NOMO-1 treated with dmso at 0.1 percent for 144 hours (cell line): ENCODE measurements around the gene SEC61B.
A peak's percentile ranks its signal among the peaks of the same experiment; 100 is the strongest.
"Not testable (repeated sequence)": the region's sequence is repeated elsewhere in the genome, so short reads cannot be mapped to it uniquely, and the experiment has no call there.

Source experiments
- DNase-seq: peaks from one replicate; lab custom pipeline; 2025; ENCODE audit not compliant: unreplicated experiment; lab: John Stamatoyannopoulos, UW

Gene SEC61B

GRCh38 chr9:99190597-99191283, 31.3 kb upstream of the SEC61B start:
- no peak for DNase-seq

DNA sequence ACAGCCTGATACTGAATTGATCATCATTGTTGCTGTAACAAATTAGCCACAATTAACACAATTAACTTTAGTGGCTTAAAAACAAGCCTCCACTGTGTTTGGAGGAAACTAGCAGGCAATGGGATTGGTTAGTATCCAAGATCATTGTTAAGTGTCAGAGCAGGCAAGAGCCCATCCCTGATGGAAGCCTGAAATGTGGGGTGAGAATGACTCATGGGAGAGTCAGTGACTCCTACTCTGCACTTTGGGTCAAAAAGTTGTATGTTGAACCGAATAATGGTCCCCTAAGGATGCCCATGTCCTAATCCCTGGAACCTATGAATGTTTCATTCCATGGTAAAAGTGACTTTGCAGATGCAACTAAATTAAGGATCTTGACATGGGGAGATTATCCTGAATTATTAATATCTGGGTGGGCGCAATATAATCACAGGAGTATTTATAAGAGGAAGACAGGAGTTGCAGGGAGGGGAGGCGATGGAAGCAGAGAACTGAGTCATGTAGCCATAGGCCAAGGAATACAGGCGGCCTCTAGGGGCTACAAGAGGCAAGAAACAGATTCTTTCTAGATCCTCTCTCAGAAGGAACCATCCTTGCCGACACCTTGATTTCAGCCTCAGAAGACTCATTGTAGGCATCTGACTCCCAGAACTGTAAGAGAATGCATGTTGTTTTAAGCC, 29.2 kb upstream of the SEC61B start:
- DNase-seq = no peak

DNA sequence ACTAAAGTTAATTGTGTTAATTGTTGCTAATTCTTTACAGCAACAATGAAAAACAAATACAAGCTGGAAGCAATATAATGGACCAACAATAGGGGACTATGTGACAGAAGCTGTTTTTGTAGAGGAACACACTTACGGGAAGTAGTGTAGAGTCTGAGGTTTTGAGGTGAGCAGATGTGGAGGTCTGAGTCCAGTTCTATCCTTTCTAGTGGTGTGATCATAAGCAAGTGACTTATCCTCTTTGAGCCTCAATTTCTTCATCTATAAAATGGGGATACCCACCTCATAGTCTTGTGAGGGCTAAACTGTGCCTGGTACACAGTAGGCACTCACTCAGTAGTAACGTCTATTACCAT, 28.6 kb upstream of the SEC61B start:
- no peak for DNase-seq

- not testable (repeated sequence) for DNase-seq
Observed at GRCh38 chr9:99196484-99196883, 25.6 kb upstream of the SEC61B start.

- DNase-seq = no peak
Observed at GRCh38 chr9:99197124-99197630, 24.9 kb upstream of the SEC61B start.

DNA sequence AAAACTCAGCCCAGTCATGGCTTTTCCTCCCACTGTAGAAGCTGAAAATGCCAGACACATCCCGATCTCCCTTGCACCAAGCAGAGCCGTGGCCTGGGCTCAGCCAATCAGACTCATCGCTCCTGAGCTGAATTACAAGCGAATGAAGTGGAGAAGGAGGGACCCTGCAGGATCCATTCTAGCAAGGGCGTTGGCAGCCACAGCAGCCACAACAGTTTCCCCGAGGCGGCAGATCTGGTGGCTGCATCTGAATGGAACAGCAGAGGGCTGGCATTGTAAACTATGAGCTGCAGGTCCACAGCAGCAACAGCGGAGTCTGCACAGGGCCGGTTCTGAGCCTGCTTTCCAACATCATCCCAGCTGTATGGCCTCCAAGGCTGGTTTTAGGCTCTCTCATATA, 24.1 kb upstream of the SEC61B start:
- no peak for DNase-seq

GRCh38 chr9:99199938-99200539, 22.0 kb upstream of the SEC61B start:
- DNase-seq = no peak

DNA sequence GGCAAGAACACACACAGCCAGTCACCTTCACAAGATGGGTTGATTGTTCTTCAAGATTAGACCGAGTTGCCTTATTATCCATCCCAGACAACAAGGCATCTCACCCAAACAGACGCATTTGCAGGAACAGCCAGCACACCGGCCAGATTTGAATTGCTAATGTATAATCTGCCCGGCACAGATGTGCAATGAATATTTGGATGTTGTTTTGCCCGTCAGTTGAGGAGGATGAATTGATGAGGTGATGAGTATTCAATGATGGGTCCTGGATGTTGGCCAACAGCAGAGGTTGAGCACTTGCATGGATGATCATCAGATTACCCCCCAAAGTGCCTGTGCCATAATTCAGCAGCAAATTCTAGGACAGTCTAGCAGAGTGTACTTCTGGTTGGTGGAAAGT, 20.5 kb upstream of the SEC61B start:
- DNase-seq = no peak

DNA sequence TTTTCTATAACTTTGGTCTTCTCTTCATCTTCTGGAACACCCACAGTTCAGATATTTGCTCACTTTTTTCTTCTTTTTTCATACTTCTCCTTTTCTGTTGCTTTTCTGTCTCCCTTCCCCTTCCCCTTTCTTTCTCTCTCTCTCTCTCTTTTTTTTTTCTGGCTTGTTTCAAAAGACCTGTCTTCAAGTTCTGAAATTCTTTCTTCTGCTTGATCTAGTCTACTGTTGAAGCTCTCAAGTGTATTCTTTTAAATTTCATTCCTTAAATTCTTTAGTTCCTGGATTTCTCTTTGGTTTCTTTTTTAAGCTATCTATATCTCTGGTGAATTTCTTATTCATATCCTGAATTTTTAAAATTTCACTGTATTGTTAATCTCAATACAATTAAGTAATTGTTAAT, 11.5 kb upstream of the SEC61B start:
- no peak for DNase-seq

DNA sequence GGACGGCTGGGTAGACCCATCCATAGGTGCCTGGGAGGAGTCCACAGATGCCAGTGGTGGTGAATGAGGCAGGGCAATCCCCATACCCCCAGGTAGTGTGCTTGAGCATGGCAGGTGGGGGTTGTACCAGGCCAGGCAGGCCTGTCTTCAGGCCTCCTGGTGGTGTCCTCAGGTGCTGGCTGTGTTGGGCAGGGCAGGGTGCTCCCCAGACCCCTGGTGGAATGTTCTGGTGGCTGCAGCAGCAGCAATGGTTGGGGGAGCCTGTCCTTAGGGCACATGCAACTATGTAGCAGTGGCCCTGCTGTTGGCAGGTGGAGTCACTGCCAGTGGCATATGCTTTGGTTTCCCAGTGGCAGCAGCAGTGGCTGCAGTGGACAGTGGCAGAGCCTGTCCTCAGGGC, 10.3 kb upstream of the SEC61B start:
- no peak for DNase-seq

- DNase-seq = no peak
Observed at GRCh38 chr9:99213197-99213596, 8.9 kb upstream of the SEC61B start.

- no peak for DNase-seq
Observed at GRCh38 chr9:99216073-99216472, 6.0 kb upstream of the SEC61B start.

GRCh38 chr9:99220011-99220410, 2.1 kb upstream of the SEC61B start:
- DNase-seq = no peak

DNA sequence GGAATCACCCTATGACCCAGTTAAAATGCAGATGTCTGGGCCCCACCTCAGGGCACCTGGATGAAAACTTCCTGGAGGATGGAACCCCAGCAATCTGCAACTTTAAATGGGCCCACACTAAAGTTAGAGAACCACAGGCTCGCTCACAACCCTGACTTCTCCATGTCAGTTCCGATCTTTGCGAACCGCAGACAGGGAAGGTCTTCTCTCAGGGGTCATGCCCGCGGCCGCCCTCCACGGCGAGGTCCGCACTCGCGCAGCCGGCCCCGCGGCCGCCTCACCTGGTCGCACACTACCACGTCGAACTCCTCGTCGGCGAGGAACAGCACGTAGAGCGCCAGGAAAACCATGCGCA, 839 bp upstream of the SEC61B start:
- DNase-seq = peak; percentile 37

GRCh38 chr9:99222416-99223270, 561 bp downstream of the SEC61B start:
- no peak for DNase-seq

GRCh38 chr9:99224445-99224844, 2.4 kb downstream of the SEC61B start:
- DNase-seq = no peak

GRCh38 chr9:99226054-99226453, 4.0 kb downstream of the SEC61B start:
- DNase-seq = no peak

- DNase-seq = no peak
Observed at GRCh38 chr9:99230206-99230605, 8.1 kb downstream of the SEC61B start.

DNA sequence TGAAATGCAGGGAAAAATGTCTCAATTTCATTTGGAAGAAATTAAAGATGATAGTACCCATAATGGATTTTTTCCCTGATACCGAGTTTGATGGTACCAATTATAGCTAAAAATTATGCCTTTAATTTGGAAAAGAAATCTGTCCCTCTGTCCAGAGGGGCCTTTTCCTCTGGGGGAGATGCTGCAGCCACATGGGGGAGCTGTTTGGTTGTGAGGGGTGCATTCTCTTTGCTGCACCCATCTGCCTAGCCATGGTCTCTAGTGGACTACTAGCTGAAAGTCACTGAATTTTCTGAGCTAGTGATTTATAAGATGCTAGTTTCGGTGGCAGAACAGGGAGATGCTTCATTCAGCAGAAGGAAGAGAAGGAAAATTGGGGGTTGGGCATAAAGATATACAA, 9.6 kb downstream of the SEC61B start:
- no peak for DNase-seq

GRCh38 chr9:99234618-99235017, 12.5 kb downstream of the SEC61B start:
- no peak for DNase-seq

DNA sequence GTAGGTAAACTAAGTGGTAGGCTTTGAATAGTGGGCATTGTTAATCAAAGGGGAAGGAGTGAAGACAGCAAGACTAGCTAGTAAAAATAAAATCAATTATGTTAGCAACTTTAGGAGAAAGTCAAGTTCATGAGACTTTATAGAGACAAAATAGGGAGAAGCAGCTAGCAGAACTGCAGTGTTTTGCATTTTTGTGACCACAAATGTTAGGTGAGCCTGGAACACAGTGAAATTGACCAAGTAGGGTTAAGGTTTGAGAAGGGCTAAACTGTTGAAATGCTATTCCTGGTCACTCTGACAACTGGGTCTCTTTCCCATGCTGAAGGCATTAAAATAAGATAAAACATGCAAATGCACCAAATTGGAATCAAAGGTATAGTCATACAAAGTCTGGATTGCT, 13.0 kb downstream of the SEC61B start:
- no peak for DNase-seq
